Activated T-helper 9 cell treated with anti-CD3 and anti-CD28 coated beads, Interleukin-2, amount 50 U/mL, for 16 hours (primary cell): ENCODE measurements around the gene RASA2.

ENCODE experiments used
- DNase-seq: peaks from one replicate; pipeline ENCODE4 v3.0.0-alpha.2; 2020; ENCODE audit warnings: low read depth

The RASA2 gene

GRCh38 chr3:141646760-141647561 is 160.1 kb downstream of the RASA2 start:
- DNase-seq, result no peak

- DNase-seq, result no peak
Measured at GRCh38 chr3:141647562-141647915, 160.7 kb downstream of the RASA2 start.

- DNase-seq, result no peak
Measured at GRCh38 chr3:141648055-141648910, 161.5 kb downstream of the RASA2 start.

GRCh38 chr3:141649871-141650270 is 163.0 kb downstream of the RASA2 start:
- no peak for DNase-seq

GRCh38 chr3:141650783-141651182 is 164.0 kb downstream of the RASA2 start:
- DNase-seq, result no peak

GRCh38 chr3:141651409-141651808 is 164.6 kb downstream of the RASA2 start:
- DNase-seq, result no peak

- DNase-seq, result no peak
Measured at GRCh38 chr3:141652349-141652748, 165.5 kb downstream of the RASA2 start.

- DNase-seq, result no peak
Measured at GRCh38 chr3:141653847-141654246, 167.0 kb downstream of the RASA2 start.

GRCh38 chr3:141655801-141656200 is 169.0 kb downstream of the RASA2 start:
- DNase-seq, result no peak

- no peak for DNase-seq
Measured at GRCh38 chr3:141656771-141657170, 169.9 kb downstream of the RASA2 start.

- DNase-seq, result no peak
Measured at GRCh38 chr3:141657516-141657915, 170.7 kb downstream of the RASA2 start.

GRCh38 chr3:141659821-141660613 is 173.2 kb downstream of the RASA2 start:
- DNase-seq, result no peak

GRCh38 chr3:141660614-141660947 is 173.8 kb downstream of the RASA2 start:
- DNase-seq, result no peak

- no peak for DNase-seq
Measured at GRCh38 chr3:141661229-141662196, 174.7 kb downstream of the RASA2 start.

GRCh38 chr3:141663993-141664392 is 177.2 kb downstream of the RASA2 start:
- no peak for DNase-seq
